PC-9 (cell line): ENCODE data around the gene ST8SIA4.

ENCODE experiments used
- CTCF ChIP-seq: fragments of 200-600 bp; sonication (generic); conservative IDR thresholded peaks from 2 replicates; pipeline ENCODE4 v1.6.1; 2017; ENCODE audit warnings: mixed run types, antibody characterized with exemption, mild to moderate bottlenecking, moderate library complexity
- EZH2 ChIP-seq: fragments of 200-600 bp; sonication (generic); IDR thresholded peaks from 2 replicates; pipeline ENCODE4 v1.8.0; 2017; ENCODE audit warnings: antibody characterized with exemption, low read depth

GRCh38 chr5:100761192-100761591, 141.9 kb downstream of the ST8SIA4 start:
- TF ChIP-seq CTCF (no peak), EZH2 (no peak)
